ENCODE measurements around the gene ANKH.

The ANKH gene

DNA sequence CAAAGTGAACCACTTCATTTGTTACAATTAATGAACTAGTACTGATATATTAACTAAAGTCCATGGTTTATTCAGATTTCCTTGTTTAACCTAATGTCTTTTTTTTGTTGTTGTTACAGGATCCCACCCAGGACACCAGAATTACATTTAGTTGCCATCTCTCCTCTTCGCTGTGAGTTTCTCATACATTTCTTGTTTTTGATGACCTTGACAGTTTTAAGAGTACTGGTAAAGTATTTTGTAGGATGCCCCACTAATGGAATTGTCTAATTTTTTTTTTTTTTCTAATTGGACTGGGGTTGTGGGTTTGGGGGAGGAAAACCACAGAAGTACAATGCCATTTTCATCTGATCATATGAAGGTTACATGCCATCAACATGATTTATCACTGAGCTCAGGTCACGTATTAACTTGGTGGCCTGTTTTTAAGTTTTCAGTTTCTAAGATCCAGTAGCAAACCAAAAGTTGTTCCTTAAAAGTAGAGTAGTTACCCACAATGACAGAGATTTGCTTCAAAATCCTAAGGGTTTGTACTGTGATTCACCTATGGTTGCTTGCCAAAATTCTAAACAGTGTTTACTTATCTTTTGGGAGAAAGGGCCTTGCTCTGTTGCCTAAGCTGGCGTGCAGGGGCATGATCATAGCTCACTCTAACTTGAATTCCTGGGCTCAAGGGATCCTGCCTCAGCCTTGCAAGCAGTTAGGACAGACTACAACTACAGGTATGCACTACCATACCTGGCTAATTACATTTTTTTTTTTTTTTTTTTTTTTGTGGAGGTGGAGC lies 211.6 kb downstream of the ANKH start:
- DNase-seq: no peak

DNA sequence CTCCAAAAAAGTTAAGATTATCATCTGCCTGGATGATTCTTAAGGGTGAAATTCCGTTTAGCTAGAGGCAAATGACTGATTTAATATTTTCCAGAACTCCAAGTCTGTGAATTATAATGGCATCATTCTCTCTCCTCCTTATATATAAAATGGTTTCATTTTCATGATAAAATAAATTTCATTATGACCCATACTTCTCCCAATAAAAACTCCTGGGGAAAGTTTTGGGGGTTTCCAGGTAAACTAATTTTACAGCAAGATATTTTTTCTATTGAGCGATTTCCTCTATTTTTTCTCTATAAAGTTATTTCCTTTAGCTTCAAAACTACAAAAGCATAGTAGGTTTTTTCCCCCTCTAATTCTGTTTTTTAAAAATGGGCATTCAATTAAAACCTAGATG lies 214.7 kb downstream of the ANKH start:
- DNase-seq: no peak

DNA sequence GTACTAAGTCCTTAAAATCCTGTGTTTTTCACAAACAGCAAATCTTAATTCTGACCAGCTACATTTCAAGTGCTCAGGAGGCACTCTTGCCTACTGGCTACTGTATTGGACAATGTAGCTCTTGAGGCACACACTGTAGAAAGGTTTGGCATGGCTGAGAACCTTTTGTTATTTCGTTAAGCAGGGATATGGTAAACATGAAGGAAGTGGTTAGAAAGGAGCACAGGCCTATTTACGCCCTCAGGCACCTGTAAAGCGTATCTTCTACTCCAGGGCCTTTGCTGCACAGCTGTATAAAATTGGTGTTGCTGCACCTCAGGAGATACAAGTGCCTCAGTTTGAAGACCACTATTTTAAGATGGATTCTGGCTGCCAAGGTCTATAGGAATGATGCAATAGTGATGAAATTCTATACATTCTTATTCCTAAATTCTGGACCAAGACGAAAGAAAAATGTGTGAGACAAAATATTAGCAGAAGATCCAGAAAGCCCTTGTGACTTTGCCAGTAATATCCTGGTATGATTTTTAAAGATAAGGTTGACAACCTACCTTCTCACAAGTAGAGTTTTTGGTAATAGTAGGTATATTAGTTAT lies 216.3 kb downstream of the ANKH start:
- DNase-seq: no peak
